ENCODE results near the gene IL23R. TPM values are rescaled to one million over a fixed set of nuclear protein-coding genes. Genes with fewer than 3 reads are reported as not detected.

IL23R gene
- total and polyA plus RNA-seq, 2 donors (not counting 1 experiment from before 2014, with no cell fraction given), result not detected

DNA sequence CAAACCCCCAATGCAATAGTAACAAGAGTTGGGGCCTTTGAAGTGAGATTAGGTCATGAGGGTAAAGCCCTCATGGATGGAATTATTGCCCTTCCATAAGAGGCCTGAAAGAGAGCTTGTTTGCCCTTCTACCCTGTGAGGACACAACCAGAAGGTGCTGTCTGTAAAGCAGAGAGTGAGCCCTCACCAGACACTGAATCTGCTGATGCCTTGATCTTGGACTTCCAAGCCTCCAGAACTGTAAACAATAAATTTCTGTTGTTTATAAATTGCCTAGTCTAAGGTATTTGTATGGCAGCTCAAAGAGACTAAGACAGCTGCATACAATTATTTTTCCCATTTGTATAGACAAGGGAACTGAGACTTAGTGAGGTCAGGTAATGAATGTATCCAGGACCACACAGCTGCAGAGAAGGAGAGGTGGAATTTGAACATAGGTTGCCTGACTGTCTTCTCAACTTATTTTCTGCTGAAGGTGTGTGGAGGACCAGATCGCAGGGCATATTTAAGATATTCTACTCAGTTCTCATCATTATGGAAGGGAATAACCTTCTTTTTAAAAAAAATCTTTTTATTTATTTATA, 18.7 kb downstream of the IL23R start:
- no peak for DNase-seq
- no peaks in the 10 kb centered on the region for H3K27me3 ChIP-seq (replicated peaks in 1 of 4; ENCODE audit: control extremely low read depth in 1 of 4, control insufficient read depth in 3 of 4, insufficient read depth in 4 of 4, low read length in 3 of 4)
- no peak overlapping the region for H3K27ac ChIP-seq (ENCODE audit: low read length in 2 of 2)
- no peak for ATAC-seq (ENCODE audit: low read depth)
- peaks cover 17% of the 10 kb centered on the region for H3K27me3 Mint-ChIP-seq
- no peaks in the 10 kb centered on the region for H3K79me2 ChIP-seq (ENCODE audit: control insufficient read depth, insufficient read depth, low read length)
- no CpG with 5 or more reads among the region's 1 CpG for WGBS (ENCODE audit: insufficient coverage)
- no peak overlapping the region for H3K27ac Mint-ChIP-seq
- TF ChIP-seq EZH2 (IDR thresholded peaks at IDR 0.05; ENCODE audit: borderline replicate concordance, insufficient read depth, low read depth, low read length, poor library complexity, severe bottlenecking), result no peak
- TF ChIP-seq, protein P1, sequence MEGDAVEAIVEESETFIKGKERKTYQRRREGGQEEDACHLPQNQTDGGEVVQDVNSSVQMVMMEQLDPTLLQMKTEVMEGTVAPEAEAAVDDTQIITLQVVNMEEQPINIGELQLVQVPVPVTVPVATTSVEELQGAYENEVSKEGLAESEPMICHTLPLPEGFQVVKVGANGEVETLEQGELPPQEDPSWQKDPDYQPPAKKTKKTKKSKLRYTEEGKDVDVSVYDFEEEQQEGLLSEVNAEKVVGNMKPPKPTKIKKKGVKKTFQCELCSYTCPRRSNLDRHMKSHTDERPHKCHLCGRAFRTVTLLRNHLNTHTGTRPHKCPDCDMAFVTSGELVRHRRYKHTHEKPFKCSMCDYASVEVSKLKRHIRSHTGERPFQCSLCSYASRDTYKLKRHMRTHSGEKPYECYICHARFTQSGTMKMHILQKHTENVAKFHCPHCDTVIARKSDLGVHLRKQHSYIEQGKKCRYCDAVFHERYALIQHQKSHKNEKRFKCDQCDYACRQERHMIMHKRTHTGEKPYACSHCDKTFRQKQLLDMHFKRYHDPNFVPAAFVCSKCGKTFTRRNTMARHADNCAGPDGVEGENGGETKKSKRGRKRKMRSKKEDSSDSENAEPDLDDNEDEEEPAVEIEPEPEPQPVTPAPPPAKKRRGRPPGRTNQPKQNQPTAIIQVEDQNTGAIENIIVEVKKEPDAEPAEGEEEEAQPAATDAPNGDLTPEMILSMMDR (IDR thresholded peaks at IDR 0.05), result no peak
- H3K4me3 Mint-ChIP-seq, result no peak overlapping the region
- H3K36me3 ChIP-seq (replicated peaks in 1 of 2; ENCODE audit: control extremely low read depth in 1 of 2, control insufficient read depth in 1 of 2, extremely low read depth in 1 of 2, insufficient read depth in 2 of 2, low read length in 1 of 2), result no peaks in the 10 kb centered on the region
- ChIA-PET POLR2A (no interaction called here), CTCF (interaction anchor here (1.4 kb wide), 1 partner anchor 36 kb away, joined by 3 read pairs; no protein-coding TSS in a partner anchor)
- H3K9me3 Mint-ChIP-seq (ENCODE audit: insufficient read depth), result no peaks in the 10 kb centered on the region
- H2AFZ ChIP-seq (ENCODE audit: insufficient read depth, low read depth, low read length, poor library complexity, severe bottlenecking), result no peak overlapping the region
- H3K9me3 ChIP-seq (ENCODE audit: control extremely low read depth in 1 of 3, control insufficient read depth in 2 of 3, insufficient read depth in 1 of 3, low read length in 2 of 3), result no peaks in the 10 kb centered on the region
- H4K20me1 ChIP-seq (ENCODE audit: control insufficient read depth, insufficient read depth, low read length, poor library complexity, severe bottlenecking), result no peaks in the 10 kb centered on the region
- H3K4me3 ChIP-seq (ENCODE audit: control extremely low read depth in 1 of 5, extremely low read depth in 1 of 5, insufficient read depth in 1 of 5, low read depth in 2 of 5, low read length in 4 of 5), result no peak overlapping the region
- no peak overlapping the region for H3K4me2 ChIP-seq (replicated peaks; ENCODE audit: low read depth, low read length, poor library complexity, severe bottlenecking)
- H3K4me1 Mint-ChIP-seq, result no peaks in the 10 kb centered on the region
- no peaks in the 10 kb centered on the region for H3K4me1 ChIP-seq (ENCODE audit: control insufficient read depth in 2 of 2, insufficient read depth in 2 of 2, low read length in 2 of 2)
- no peak overlapping the region for H3K9ac ChIP-seq (ENCODE audit: low read length)
- intact Hi-C loops (cut with micrococcal nuclease), result no loop called here

DNA sequence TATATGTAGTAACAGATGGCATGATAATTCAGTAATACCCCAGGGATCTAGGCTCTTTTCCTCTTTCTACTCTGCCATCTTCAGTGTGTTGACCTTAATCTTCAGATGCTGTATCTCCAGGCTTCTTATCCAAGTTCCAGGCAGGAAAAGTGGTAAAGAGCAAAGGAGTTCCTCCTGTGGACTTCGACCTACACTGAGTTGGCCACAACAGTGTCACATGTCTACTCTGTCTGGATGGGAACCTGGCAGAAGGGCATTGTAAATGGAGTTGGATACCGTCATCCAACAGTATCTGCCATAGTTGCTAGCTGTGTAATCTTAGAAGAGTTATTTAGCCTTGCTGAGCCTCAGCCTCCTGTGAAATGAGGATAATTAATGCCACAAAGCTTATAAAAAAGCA, 21.9 kb downstream of the IL23R start:
- H3K4me1 Mint-ChIP-seq, result no peaks in the 10 kb centered on the region
- no peaks in the 10 kb centered on the region for H3K36me3 ChIP-seq (replicated peaks in 1 of 2; ENCODE audit: control extremely low read depth in 1 of 2, control insufficient read depth in 1 of 2, extremely low read depth in 1 of 2, insufficient read depth in 2 of 2, low read length in 1 of 2)
- intact Hi-C loops (cut with micrococcal nuclease), result no loop called here
- no peaks in the 10 kb centered on the region for H3K79me2 ChIP-seq (ENCODE audit: control insufficient read depth, insufficient read depth, low read length)
- H3K27ac Mint-ChIP-seq, result no peak overlapping the region
- no peak for TF ChIP-seq EZH2 (IDR thresholded peaks at IDR 0.05; ENCODE audit: borderline replicate concordance, insufficient read depth, low read depth, low read length, poor library complexity, severe bottlenecking)
- TF ChIP-seq, protein P1 (IDR thresholded peaks at IDR 0.05), result no peak
- H3K4me2 ChIP-seq (replicated peaks; ENCODE audit: low read depth, low read length, poor library complexity, severe bottlenecking), result no peak overlapping the region
- no peaks in the 10 kb centered on the region for H3K9me3 ChIP-seq (ENCODE audit: control extremely low read depth in 1 of 3, control insufficient read depth in 2 of 3, insufficient read depth in 1 of 3, low read length in 2 of 3)
- H3K27me3 ChIP-seq (replicated peaks in 1 of 4; ENCODE audit: control extremely low read depth in 1 of 4, control insufficient read depth in 3 of 4, insufficient read depth in 4 of 4, low read length in 3 of 4), result no peaks in the 10 kb centered on the region
- H3K4me3 Mint-ChIP-seq, result no peak overlapping the region
- H3K27me3 Mint-ChIP-seq, result peaks cover 3% of the 10 kb centered on the region
- no peaks in the 10 kb centered on the region for H3K9me3 Mint-ChIP-seq (ENCODE audit: insufficient read depth)
- CTCF ChIA-PET, result no interaction called here
- no peak overlapping the region for H3K27ac ChIP-seq (ENCODE audit: low read length in 2 of 2)
- H3K4me3 ChIP-seq (ENCODE audit: control extremely low read depth in 1 of 5, extremely low read depth in 1 of 5, insufficient read depth in 1 of 5, low read depth in 2 of 5, low read length in 4 of 5), result no peak overlapping the region
- no peak for ATAC-seq (ENCODE audit: low read depth)
- H2AFZ ChIP-seq (ENCODE audit: insufficient read depth, low read depth, low read length, poor library complexity, severe bottlenecking), result no peak overlapping the region
- H4K20me1 ChIP-seq (ENCODE audit: control insufficient read depth, insufficient read depth, low read length, poor library complexity, severe bottlenecking), result no peaks in the 10 kb centered on the region
- POLR2A ChIA-PET, result no interaction called here
- no peaks in the 10 kb centered on the region for H3K4me1 ChIP-seq (ENCODE audit: control insufficient read depth in 2 of 2, insufficient read depth in 2 of 2, low read length in 2 of 2)
- 92% methylated on average over 1 of the region's 2 CpGs for WGBS (ENCODE audit: insufficient coverage)
- no peak overlapping the region for H3K9ac ChIP-seq (ENCODE audit: low read length)
- DNase-seq, result no peak
